ENCODE data around the gene SERPINA4. TPM values are rescaled to one million over a fixed set of nuclear protein-coding genes. Genes with fewer than 3 reads are reported as not detected.

Gene SERPINA4
- total RNA-seq, 2 experiments from 2014 or later: not detected

DNA sequence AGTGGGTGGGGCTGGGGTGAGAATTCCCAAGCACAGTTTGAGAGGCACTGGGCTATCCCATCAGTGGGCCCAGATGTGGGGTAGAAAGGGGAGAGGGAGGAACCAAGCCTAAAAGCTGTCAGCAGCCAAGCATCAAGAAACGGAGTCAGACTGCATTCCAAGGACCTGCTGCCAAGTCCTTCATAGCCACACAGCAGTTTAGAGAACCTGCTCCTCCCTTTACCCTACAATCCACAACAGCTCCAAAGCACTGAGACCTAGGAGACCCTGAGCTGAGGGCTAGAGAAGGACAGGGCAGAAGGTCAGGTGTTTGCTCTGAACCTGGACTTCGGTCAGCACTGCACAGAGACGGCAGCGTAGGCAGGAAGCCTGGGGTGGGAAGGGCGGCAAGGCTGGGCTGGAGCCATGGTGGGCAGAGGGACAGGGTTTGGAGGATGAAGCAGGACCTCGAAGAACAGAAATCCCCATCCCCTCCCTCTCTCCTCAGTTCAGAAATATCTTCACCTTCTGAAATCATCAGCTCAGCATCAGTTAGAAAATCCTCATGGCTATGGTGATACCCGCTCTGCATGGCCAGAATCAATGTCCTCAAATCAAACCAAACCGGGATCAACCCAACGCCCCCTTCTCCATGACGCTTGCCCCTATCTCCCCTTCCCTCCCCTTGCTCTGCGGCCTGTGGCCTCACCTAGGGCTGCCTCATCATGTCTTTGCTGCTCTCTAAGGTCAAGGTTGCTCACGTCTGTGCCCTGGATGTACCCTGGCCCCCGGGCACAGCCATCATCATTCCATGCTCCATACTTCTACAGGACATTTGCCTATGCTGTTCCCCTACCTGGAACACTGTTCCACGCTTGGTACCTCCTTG lies 12.9 kb upstream of the SERPINA4 start:
- no peaks in the 10 kb centered on the region for H3K36me3 Mint-ChIP-seq
- no peak overlapping the region for H3K27ac Mint-ChIP-seq
- peaks cover 9% of the 10 kb centered on the region for H3K27me3 Mint-ChIP-seq
- ATAC-seq (no peak), DNase-seq (peak; percentile 28)
- CTCF ChIA-PET: interaction anchor here (0.7 to 2.0 kb wide), 15 partner anchors 8 to 512 kb away, joined by 3 to 14 read pairs (median 4); no protein-coding TSS in a partner anchor
- H3K4me3 Mint-ChIP-seq: no peak overlapping the region
- H3K4me1 Mint-ChIP-seq: no peaks in the 10 kb centered on the region
- H3K9me3 Mint-ChIP-seq (ENCODE audit: low read depth): no peaks in the 10 kb centered on the region

GRCh38 chr14:94548999-94549985 lies 11.9 kb upstream of the SERPINA4 start:
- ATAC-seq (peak; percentile 70), DNase-seq (peak; percentile 60)
- Mint-ChIP-seq H3K36me3 (no peaks in the 10 kb centered on the region), H3K4me3 (no peak overlapping the region), H3K9me3 (ENCODE audit: low read depth) (no peaks in the 10 kb centered on the region), H3K27me3 (peaks cover 13% of the 10 kb centered on the region), H3K27ac (no peak overlapping the region), H3K4me1 (no peaks in the 10 kb centered on the region)
- CTCF ChIA-PET: interaction anchor here (0.7 to 2.0 kb wide), 16 partner anchors 8 to 513 kb away, joined by 3 to 14 read pairs (median 4); no protein-coding TSS in a partner anchor

GRCh38 chr14:94550041-94550440 lies 11.2 kb upstream of the SERPINA4 start:
- DNase-seq: no peak
- no peaks in the 10 kb centered on the region for H3K9me3 Mint-ChIP-seq (ENCODE audit: low read depth)
- ATAC-seq: no peak
- no peaks in the 10 kb centered on the region for H3K4me1 Mint-ChIP-seq
- H3K36me3 Mint-ChIP-seq: no peaks in the 10 kb centered on the region
- H3K27ac Mint-ChIP-seq: no peak overlapping the region
- H3K4me3 Mint-ChIP-seq: no peak overlapping the region
- peaks cover 20% of the 10 kb centered on the region for H3K27me3 Mint-ChIP-seq
- CTCF ChIA-PET: interaction anchor here (1.4 to 2.0 kb wide), 3 partner anchors 9 to 116 kb away, joined by 4 to 14 read pairs (median 8); no protein-coding TSS in a partner anchor

GRCh38 chr14:94555991-94556390 lies 5.3 kb upstream of the SERPINA4 start:
- no peak for DNase-seq
- Mint-ChIP-seq H3K27me3 (peaks cover 21% of the 10 kb centered on the region), H3K4me3 (no peak overlapping the region), H3K9me3 (ENCODE audit: low read depth) (no peaks in the 10 kb centered on the region), H3K36me3 (no peaks in the 10 kb centered on the region), H3K27ac (no peak overlapping the region), H3K4me1 (no peaks in the 10 kb centered on the region)
- CTCF ChIA-PET: no interaction called here
- ATAC-seq: no peak

DNA sequence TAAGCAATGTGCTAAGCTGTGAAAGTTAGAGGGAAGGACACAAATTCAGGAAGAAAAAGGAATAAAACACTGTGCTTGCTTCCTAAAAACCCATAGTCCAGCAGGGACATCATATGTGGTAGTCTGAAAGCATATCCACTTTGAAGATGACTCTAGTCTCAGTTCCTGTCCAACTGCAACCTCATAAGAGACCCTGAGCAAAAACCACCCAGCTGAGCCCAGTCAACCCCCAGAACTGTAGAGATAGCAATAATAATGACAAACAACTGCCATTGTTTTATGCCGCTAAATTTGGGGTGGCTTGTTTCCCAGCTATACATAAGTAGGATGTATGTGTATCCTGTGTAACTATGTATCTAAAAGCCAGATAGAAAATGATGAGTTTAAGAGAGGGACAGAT lies 3.9 kb upstream of the SERPINA4 start:
- CTCF ChIA-PET: interaction anchor here (0.6 to 1.5 kb wide), 2 partner anchors 8 to 13 kb away, joined by 4 to 5 read pairs; no protein-coding TSS in a partner anchor
- no peaks in the 10 kb centered on the region for H3K4me1 Mint-ChIP-seq
- ATAC-seq: no peak
- no peak overlapping the region for H3K4me3 Mint-ChIP-seq
- H3K9me3 Mint-ChIP-seq (ENCODE audit: low read depth): no peaks in the 10 kb centered on the region
- H3K27ac Mint-ChIP-seq: no peak overlapping the region
- no peak for DNase-seq
- no peaks in the 10 kb centered on the region for H3K36me3 Mint-ChIP-seq
- peaks cover 16% of the 10 kb centered on the region for H3K27me3 Mint-ChIP-seq

- DNase-seq (no peak), ATAC-seq (no peak)
- Mint-ChIP-seq H3K4me1 (no peaks in the 10 kb centered on the region), H3K9me3 (ENCODE audit: low read depth) (no peaks in the 10 kb centered on the region), H3K36me3 (no peaks in the 10 kb centered on the region), H3K27ac (no peak overlapping the region), H3K4me3 (no peak overlapping the region), H3K27me3 (peaks cover 9% of the 10 kb centered on the region)
- CTCF ChIA-PET: no interaction called here
Measured at GRCh38 chr14:94558842-94559241, 2.4 kb upstream of the SERPINA4 start.

GRCh38 chr14:94559638-94560290 lies 1.5 kb upstream of the SERPINA4 start:
- DNase-seq (no peak), ATAC-seq (no peak)
- Mint-ChIP-seq H3K4me3 (no peak overlapping the region), H3K36me3 (no peaks in the 10 kb centered on the region), H3K27ac (no peak overlapping the region), H3K27me3 (peaks cover 4% of the 10 kb centered on the region), H3K4me1 (no peaks in the 10 kb centered on the region), H3K9me3 (ENCODE audit: low read depth) (no peaks in the 10 kb centered on the region)
- CTCF ChIA-PET: interaction anchor here (0.7 kb wide), 1 partner anchor 11 kb away, joined by 3 read pairs; no protein-coding TSS in a partner anchor

- H3K27me3 Mint-ChIP-seq: no peaks in the 10 kb centered on the region
- DNase-seq (no peak), ATAC-seq (no peak)
- no peak overlapping the region for H3K27ac Mint-ChIP-seq
- CTCF ChIA-PET: interaction anchor here (0.7 kb wide), 1 partner anchor 11 kb away, joined by 3 read pairs; no protein-coding TSS in a partner anchor
- no peaks in the 10 kb centered on the region for H3K4me1 Mint-ChIP-seq
- H3K9me3 Mint-ChIP-seq (ENCODE audit: low read depth): no peaks in the 10 kb centered on the region
- H3K4me3 Mint-ChIP-seq: no peak overlapping the region
- H3K36me3 Mint-ChIP-seq: no peaks in the 10 kb centered on the region
Measured at GRCh38 chr14:94560291-94560665, 964 bp upstream of the SERPINA4 start.

DNA sequence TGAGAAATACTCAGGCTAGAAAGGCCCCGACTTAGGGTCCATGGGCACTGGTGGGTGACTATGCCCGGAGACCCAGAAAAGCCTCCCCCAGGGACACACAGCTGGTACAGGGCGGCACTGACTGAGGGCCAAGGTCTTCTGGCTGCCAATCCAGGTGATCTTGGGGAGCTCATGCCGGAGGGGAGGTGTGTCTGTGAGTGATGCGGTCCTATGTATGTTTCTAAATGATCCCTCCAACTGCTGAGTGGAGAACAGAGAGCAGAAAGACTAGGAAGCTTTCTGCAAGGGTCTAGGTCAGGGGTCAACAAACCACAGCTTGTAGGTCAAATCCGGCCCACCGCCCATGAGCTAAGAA lies 391 bp downstream of the SERPINA4 start:
- no peak overlapping the region for H3K27ac Mint-ChIP-seq
- no peak for DNase-seq
- H3K9me3 Mint-ChIP-seq (ENCODE audit: low read depth): no peaks in the 10 kb centered on the region
- no peaks in the 10 kb centered on the region for H3K4me1 Mint-ChIP-seq
- CTCF ChIA-PET: interaction anchor here (1.0 kb wide), 1 partner anchor 13 kb away, joined by 3 read pairs; no protein-coding TSS in a partner anchor
- no peak overlapping the region for H3K4me3 Mint-ChIP-seq
- no peaks in the 10 kb centered on the region for H3K36me3 Mint-ChIP-seq
- no peaks in the 10 kb centered on the region for H3K27me3 Mint-ChIP-seq
- no peak for ATAC-seq

- no peak overlapping the region for H3K4me3 Mint-ChIP-seq
- H3K9me3 Mint-ChIP-seq (ENCODE audit: low read depth): no peaks in the 10 kb centered on the region
- DNase-seq: no peak
- no peak overlapping the region for H3K27ac Mint-ChIP-seq
- CTCF ChIA-PET: interaction anchor here (1.0 kb wide), 1 partner anchor 13 kb away, joined by 3 read pairs; no protein-coding TSS in a partner anchor
- H3K36me3 Mint-ChIP-seq: no peaks in the 10 kb centered on the region
- no peak for ATAC-seq
- no peaks in the 10 kb centered on the region for H3K27me3 Mint-ChIP-seq
- H3K4me1 Mint-ChIP-seq: no peaks in the 10 kb centered on the region
Measured at GRCh38 chr14:94562022-94562421, 780 bp downstream of the SERPINA4 start.

GRCh38 chr14:94562941-94563883 lies 2.0 kb downstream of the SERPINA4 start:
- Mint-ChIP-seq H3K36me3 (no peaks in the 10 kb centered on the region), H3K4me3 (no peak overlapping the region), H3K9me3 (ENCODE audit: low read depth) (no peaks in the 10 kb centered on the region), H3K4me1 (no peaks in the 10 kb centered on the region), H3K27me3 (no peaks in the 10 kb centered on the region), H3K27ac (no peak overlapping the region)
- no peak for DNase-seq
- CTCF ChIA-PET: no interaction called here
- no peak for ATAC-seq

DNA sequence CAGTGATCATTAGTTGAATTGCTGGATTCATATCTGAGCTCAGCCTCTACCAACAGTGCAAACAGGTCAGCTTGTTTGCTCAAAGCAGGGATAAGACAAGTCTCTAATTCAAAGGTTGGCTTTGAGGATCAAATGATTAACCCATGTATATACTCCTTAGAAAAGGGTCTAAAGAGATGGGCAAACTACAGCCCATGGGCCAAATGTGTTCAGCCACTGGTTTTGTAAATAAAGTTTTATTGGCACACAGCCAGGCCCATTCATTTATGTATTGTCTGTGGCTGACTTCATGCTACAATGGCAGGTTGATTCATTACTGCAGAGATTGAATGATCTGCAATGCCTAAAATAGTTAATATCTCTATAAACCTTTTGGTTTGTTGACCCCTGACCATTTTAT lies 3.1 kb downstream of the SERPINA4 start:
- no peaks in the 10 kb centered on the region for H3K36me3 Mint-ChIP-seq
- DNase-seq (no peak), ATAC-seq (no peak)
- H3K27ac Mint-ChIP-seq: no peak overlapping the region
- H3K27me3 Mint-ChIP-seq: no peaks in the 10 kb centered on the region
- H3K4me3 Mint-ChIP-seq: no peak overlapping the region
- H3K4me1 Mint-ChIP-seq: no peaks in the 10 kb centered on the region
- H3K9me3 Mint-ChIP-seq (ENCODE audit: low read depth): no peaks in the 10 kb centered on the region
- CTCF ChIA-PET: no interaction called here
